ENCODE measurements around the gene GPR31. TPM values are rescaled to one million over a fixed set of nuclear protein-coding genes. Genes with fewer than 3 reads are reported as not detected.

The GPR31 gene
- total RNA-seq, 1 experiment from 2014 or later = not detected

- no peaks in the 10 kb centered on the region for H3K36me3 Mint-ChIP-seq (ENCODE audit: insufficient read depth, unreplicated experiment)
- intact Hi-C loops (cut with micrococcal nuclease; ENCODE audit: unreplicated experiment) = no loop called here
- H3K9me3 ChIP-seq = no peaks in the 10 kb centered on the region
- H3K27me3 Mint-ChIP-seq (ENCODE audit: insufficient read depth, unreplicated experiment) = peaks cover 12% of the 10 kb centered on the region
- H3K9me3 Mint-ChIP-seq (ENCODE audit: unreplicated experiment) = no peaks in the 10 kb centered on the region
- DNase-seq = no peak
- H3K27ac Mint-ChIP-seq (ENCODE audit: unreplicated experiment) = no peak overlapping the region
- no peak overlapping the region for H3K4me3 Mint-ChIP-seq (ENCODE audit: unreplicated experiment)
- H3K4me3 ChIP-seq (ENCODE audit: low read depth, low read length) = no peak overlapping the region
- H3K4me1 ChIP-seq = no peaks in the 10 kb centered on the region; the same call in 1 of the 2 replicates
- POLR2A ChIA-PET = no interaction called here
- no peaks in the 10 kb centered on the region for H3K27me3 ChIP-seq (replicated peaks; ENCODE audit: control insufficient read depth, insufficient read depth, low read length)
- no peak for TF ChIP-seq CTCF (IDR thresholded peaks at IDR 0.05; ENCODE audit: insufficient read depth in 1 of 2, low read depth in 1 of 2, low read length in 1 of 2, severe bottlenecking in 1 of 2, unreplicated experiment in 1 of 2)
- CTCF ChIA-PET = no interaction called here
- H3K36me3 ChIP-seq (ENCODE audit: control insufficient read depth, insufficient read depth, low read length) = no peaks in the 10 kb centered on the region
- H3K4me1 Mint-ChIP-seq (ENCODE audit: low read depth, unreplicated experiment) = no peaks in the 10 kb centered on the region
- BruUV-seq (replicated peaks) = no TSS peak
Observed at GRCh38 chr6:167116109-167116837, 41.5 kb downstream of the GPR31 start.

- Mint-ChIP-seq H3K4me1 (ENCODE audit: low read depth, unreplicated experiment) (no peaks in the 10 kb centered on the region), H3K9me3 (ENCODE audit: unreplicated experiment) (no peaks in the 10 kb centered on the region), H3K36me3 (ENCODE audit: insufficient read depth, unreplicated experiment) (no peaks in the 10 kb centered on the region), H3K4me3 (ENCODE audit: unreplicated experiment) (no peak overlapping the region), H3K27me3 (ENCODE audit: insufficient read depth, unreplicated experiment) (peaks cover 12% of the 10 kb centered on the region), H3K27ac (ENCODE audit: unreplicated experiment) (no peak overlapping the region)
- Histone ChIP-seq H3K4me1 (no peaks in the 10 kb centered on the region), H3K4me3 (ENCODE audit: low read depth, low read length) (no peak overlapping the region), H3K9me3 (no peaks in the 10 kb centered on the region), H3K27me3 (replicated peaks; ENCODE audit: control insufficient read depth, insufficient read depth, low read length) (no peaks in the 10 kb centered on the region), H3K36me3 (ENCODE audit: control insufficient read depth, insufficient read depth, low read length) (no peaks in the 10 kb centered on the region)
- ChIA-PET CTCF (no interaction called here), POLR2A (no interaction called here)
- DNase-seq = no peak
- BruUV-seq (replicated peaks) = no TSS peak
- intact Hi-C loops (cut with micrococcal nuclease; ENCODE audit: unreplicated experiment) = no loop called here
- TF ChIP-seq CTCF (IDR thresholded peaks at IDR 0.05; ENCODE audit: insufficient read depth in 1 of 2, low read depth in 1 of 2, low read length in 1 of 2, severe bottlenecking in 1 of 2, unreplicated experiment in 1 of 2) = no peak
Observed at GRCh38 chr6:167115054-167115453, 42.7 kb downstream of the GPR31 start.

- Mint-ChIP-seq H3K9me3 (ENCODE audit: unreplicated experiment) (no peaks in the 10 kb centered on the region), H3K27me3 (ENCODE audit: insufficient read depth, unreplicated experiment) (peaks cover 12% of the 10 kb centered on the region), H3K36me3 (ENCODE audit: insufficient read depth, unreplicated experiment) (no peaks in the 10 kb centered on the region), H3K4me1 (ENCODE audit: low read depth, unreplicated experiment) (no peaks in the 10 kb centered on the region), H3K4me3 (ENCODE audit: unreplicated experiment) (no peak overlapping the region), H3K27ac (ENCODE audit: unreplicated experiment) (no peak overlapping the region)
- DNase-seq = no peak
- Histone ChIP-seq H3K27me3 (replicated peaks; ENCODE audit: control insufficient read depth, insufficient read depth, low read length) (no peaks in the 10 kb centered on the region), H3K36me3 (ENCODE audit: control insufficient read depth, insufficient read depth, low read length) (no peaks in the 10 kb centered on the region), H3K4me3 (ENCODE audit: low read depth, low read length) (no peak overlapping the region), H3K4me1 (no peaks in the 10 kb centered on the region), H3K9me3 (no peaks in the 10 kb centered on the region)
- BruUV-seq (replicated peaks) = no TSS peak
- CTCF ChIA-PET = no interaction called here
- intact Hi-C loops (cut with micrococcal nuclease; ENCODE audit: unreplicated experiment) = no loop called here
- POLR2A ChIA-PET = no interaction called here
- TF ChIP-seq CTCF (IDR thresholded peaks at IDR 0.05; ENCODE audit: insufficient read depth in 1 of 2, low read depth in 1 of 2, low read length in 1 of 2, severe bottlenecking in 1 of 2, unreplicated experiment in 1 of 2) = no peak
Observed at GRCh38 chr6:167113935-167114910, 43.6 kb downstream of the GPR31 start.
